ENCODE data around the gene GLRX. TPM values are rescaled to one million over a fixed set of nuclear protein-coding genes. Genes with fewer than 3 reads are reported as not detected.
A peak's percentile ranks its signal among the peaks of the same experiment; 100 is the strongest.

Gene GLRX
- total RNA-seq, 2 donors from 2014 or later = 18.9 to 26.3 TPM

GRCh38 chr5:95857185-95857945, 34.8 kb upstream of the GLRX start:
- Histone ChIP-seq H3K36me3 (ENCODE audit: control insufficient read depth, insufficient read depth, low read length) (no peaks in the 10 kb centered on the region), H3K9ac (ENCODE audit: extremely low read depth, low read length, poor library complexity, severe bottlenecking) (no peak overlapping the region), H3K27me3 (ENCODE audit: control insufficient read depth, insufficient read depth, low read length, poor library complexity, severe bottlenecking) (no peaks in the 10 kb centered on the region), H3K4me1 (ENCODE audit: control insufficient read depth, insufficient read depth, low read length) (peaks cover 10% of the 10 kb centered on the region), H3K4me3 (ENCODE audit: low read length) (no peak overlapping the region), H3K9me3 (ENCODE audit: control insufficient read depth, low read length) (no peaks in the 10 kb centered on the region), H3K27ac (ENCODE audit: low read depth, low read length) (peak overlapping the region; percentile 85)
- WGBS, 2 experiments (ENCODE audit: insufficient coverage in 1 of 2, insufficient read length in 1 of 2) = 91 to 93% methylated on average over 3 to 12 of the region's 12 CpGs
- no peak for DNase-seq
- Mint-ChIP-seq H3K36me3 (ENCODE audit: low read depth) (no peaks in the 10 kb centered on the region), H3K27ac (peak overlapping the region; percentile 23), H3K4me3 (no peak overlapping the region), H3K9me3 (no peaks in the 10 kb centered on the region), H3K27me3 (ENCODE audit: insufficient read depth) (no peaks in the 10 kb centered on the region), H3K4me1 (peaks cover 43% of the 10 kb centered on the region)
- TF ChIP-seq CTCF (conservative IDR thresholded peaks at IDR 0.05) = no peak

- no peak for TF ChIP-seq CTCF (conservative IDR thresholded peaks at IDR 0.05)
- Histone ChIP-seq H3K4me1 (ENCODE audit: control insufficient read depth, insufficient read depth, low read length) (peaks cover 10% of the 10 kb centered on the region), H3K4me3 (ENCODE audit: low read length) (no peak overlapping the region), H3K36me3 (ENCODE audit: control insufficient read depth, insufficient read depth, low read length) (no peaks in the 10 kb centered on the region), H3K27ac (ENCODE audit: low read depth, low read length) (no peak overlapping the region), H3K9ac (ENCODE audit: extremely low read depth, low read length, poor library complexity, severe bottlenecking) (no peak overlapping the region), H3K27me3 (ENCODE audit: control insufficient read depth, insufficient read depth, low read length, poor library complexity, severe bottlenecking) (no peaks in the 10 kb centered on the region), H3K9me3 (ENCODE audit: control insufficient read depth, low read length) (no peaks in the 10 kb centered on the region)
- H3K27ac Mint-ChIP-seq = no peak overlapping the region
- no peaks in the 10 kb centered on the region for H3K27me3 Mint-ChIP-seq (ENCODE audit: insufficient read depth)
- WGBS, 2 experiments (ENCODE audit: insufficient coverage in 1 of 2, insufficient read length in 1 of 2) = 89 to 93% methylated on average over 4 to 7 of the region's 7 CpGs
- H3K9me3 Mint-ChIP-seq = peaks cover 5% of the 10 kb centered on the region
- no peaks in the 10 kb centered on the region for H3K36me3 Mint-ChIP-seq (ENCODE audit: low read depth)
- peaks cover 36% of the 10 kb centered on the region for H3K4me1 Mint-ChIP-seq
- no peak for DNase-seq
- no peak overlapping the region for H3K4me3 Mint-ChIP-seq
Observed at GRCh38 chr5:95856501-95856981, 34.0 kb upstream of the GLRX start.

GRCh38 chr5:95853490-95853889, 31.0 kb upstream of the GLRX start:
- peaks cover 12% of the 10 kb centered on the region for H3K4me1 Mint-ChIP-seq
- TF ChIP-seq CTCF (conservative IDR thresholded peaks at IDR 0.05) = no peak

More at GRCh38 chr5:95853490-95853889, 31.0 kb upstream of the GLRX start:
- Mint-ChIP-seq H3K4me3 (no peak overlapping the region), H3K27ac (no peak overlapping the region), H3K36me3 (ENCODE audit: low read depth) (no peaks in the 10 kb centered on the region), H3K27me3 (ENCODE audit: insufficient read depth) (no peaks in the 10 kb centered on the region), H3K9me3 (peaks cover 8% of the 10 kb centered on the region)
- Histone ChIP-seq H3K27ac (ENCODE audit: low read depth, low read length) (no peak overlapping the region), H3K4me1 (ENCODE audit: control insufficient read depth, insufficient read depth, low read length) (peaks cover 8% of the 10 kb centered on the region), H3K4me3 (ENCODE audit: low read length) (no peak overlapping the region), H3K36me3 (ENCODE audit: control insufficient read depth, insufficient read depth, low read length) (no peaks in the 10 kb centered on the region), H3K9ac (ENCODE audit: extremely low read depth, low read length, poor library complexity, severe bottlenecking) (no peak overlapping the region), H3K27me3 (ENCODE audit: control insufficient read depth, insufficient read depth, low read length, poor library complexity, severe bottlenecking) (no peaks in the 10 kb centered on the region), H3K9me3 (ENCODE audit: control insufficient read depth, low read length) (no peaks in the 10 kb centered on the region)
- DNase-seq = no peak
- 92% methylated on average over 3 of the region's 3 CpGs; no CpG with 5 or more reads in 1 of the 2 experiments for WGBS, 2 experiments (ENCODE audit: insufficient coverage in 1 of 2, insufficient read length in 1 of 2)
